ENCODE results near the gene RNF130.

Gene RNF130

GRCh38 chr5:180084638-180085561 is 13.3 kb upstream of the RNF130 start:
- FAIRE-seq, result no peak

DNA sequence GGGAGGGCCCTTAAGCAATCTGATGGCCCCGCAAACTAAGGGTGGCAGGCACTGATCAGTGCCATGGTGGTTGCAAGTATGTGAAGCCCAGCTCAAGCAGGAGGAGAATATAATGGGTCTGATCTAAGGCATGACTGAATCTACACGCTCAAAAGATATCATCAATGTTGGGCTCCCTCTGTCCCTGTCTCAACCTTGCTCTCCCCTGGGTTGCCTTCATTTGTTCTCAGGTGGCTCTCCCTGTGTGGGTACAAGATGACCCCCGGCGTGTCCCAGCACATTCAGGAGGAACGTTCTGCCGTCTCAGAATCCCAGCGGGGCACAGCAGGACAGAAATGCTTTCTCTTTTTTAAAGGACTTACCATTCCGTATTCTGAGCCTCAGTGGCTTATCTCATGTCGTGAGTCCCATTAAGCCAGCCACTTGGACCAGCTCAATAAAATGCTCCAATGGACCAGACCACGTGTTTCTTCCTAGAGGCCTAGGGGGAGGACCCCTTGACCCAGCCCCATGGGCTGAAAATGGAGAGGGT is 12.0 kb upstream of the RNF130 start:
- FAIRE-seq, result no peak

DNA sequence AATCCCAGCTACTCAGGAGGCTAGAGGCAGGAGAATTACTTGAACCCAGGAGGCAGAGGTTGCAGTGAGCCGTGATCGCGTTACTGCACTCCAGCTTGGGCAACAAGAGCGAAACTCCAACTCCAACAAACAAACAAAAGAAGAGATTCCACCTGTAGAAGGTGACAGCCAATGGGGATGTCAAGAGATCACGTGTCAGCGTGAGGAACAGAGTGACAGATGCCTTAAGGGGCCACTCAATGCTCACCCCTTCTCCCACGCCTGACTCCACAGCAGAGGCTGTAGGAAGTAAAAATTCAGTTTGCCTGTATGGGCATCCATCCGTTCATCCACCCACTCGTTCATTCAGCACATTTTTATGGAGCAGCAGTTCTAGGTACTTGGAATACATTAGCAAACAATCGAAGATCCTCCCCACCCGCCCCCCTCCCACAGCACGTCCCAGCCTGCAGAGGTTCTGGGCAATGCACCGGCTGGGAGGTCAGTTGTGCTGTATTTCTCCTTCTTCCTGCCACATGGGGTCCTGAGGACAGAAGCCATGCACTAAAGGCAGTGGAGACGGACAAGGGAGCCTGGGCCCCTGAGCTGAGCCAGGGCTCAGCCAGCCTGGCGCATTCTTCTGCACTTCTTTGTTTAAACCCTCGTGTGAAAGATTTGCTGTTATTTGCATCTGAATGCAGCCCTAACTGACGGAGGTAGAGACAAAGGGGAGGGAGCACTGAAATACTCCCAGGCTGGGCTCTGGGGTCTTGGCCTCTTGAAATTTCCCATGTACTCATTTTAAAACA is 11.3 kb upstream of the RNF130 start:
- no peak for FAIRE-seq

- FAIRE-seq, result no peak
Measured at GRCh38 chr5:180081481-180081880, 9.9 kb upstream of the RNF130 start.

GRCh38 chr5:180080486-180081280 is 9.1 kb upstream of the RNF130 start:
- FAIRE-seq, result no peak

DNA sequence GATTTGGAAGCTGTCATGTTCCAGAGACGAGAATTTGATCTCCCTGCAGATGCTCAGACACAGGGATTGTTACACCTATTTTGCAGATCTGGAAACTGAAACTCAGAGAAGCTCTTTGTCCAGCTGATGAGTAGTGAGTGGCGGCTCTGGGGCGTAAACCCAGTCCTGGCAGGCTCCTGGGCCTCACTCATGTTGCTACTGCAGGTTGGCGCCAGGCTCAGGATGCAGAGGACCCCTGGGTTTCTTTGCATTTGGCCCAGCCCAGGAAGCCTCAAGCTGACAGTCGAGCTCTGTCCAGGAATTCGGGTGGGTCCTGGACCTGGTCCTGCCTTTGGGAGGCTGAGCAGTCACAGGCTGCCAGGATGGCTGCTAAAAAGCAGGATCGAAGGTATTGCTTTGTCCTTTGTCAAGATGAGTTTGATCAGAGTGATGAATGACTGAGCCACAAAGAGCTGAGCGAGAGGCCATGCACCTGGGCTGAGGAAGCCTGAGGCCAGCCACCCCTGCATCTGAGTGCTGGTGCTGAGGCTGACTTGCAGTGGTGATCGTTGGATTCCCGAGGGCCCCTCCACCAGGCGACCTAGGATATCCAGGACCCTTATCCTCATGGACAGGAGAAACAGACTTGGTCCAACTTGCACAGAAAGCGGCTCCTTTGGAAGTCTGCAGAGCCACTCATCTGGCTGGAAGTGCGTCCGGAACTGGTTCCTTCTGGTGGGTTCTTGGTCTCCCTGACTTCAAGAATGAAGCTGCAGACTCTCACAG is 8.3 kb upstream of the RNF130 start:
- no peak for FAIRE-seq

DNA sequence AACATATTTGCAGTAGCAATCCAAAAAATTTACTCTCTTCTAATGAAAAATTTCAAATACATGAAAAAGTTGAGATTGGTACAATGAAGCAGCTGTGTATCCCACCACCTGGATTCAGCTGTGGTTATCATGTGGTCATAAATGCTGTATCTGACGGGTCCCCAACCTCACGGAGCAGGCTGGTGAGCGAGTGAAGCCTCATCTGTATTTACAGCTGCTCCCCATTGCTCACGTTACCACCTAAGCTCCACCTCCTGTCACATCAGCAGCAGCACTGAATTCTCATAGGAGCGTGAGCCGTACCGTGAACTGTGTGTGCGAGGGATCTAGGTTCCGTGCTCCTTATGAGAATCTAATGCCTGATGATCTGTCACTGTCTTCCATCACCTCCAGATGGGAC is 6.8 kb upstream of the RNF130 start:
- FAIRE-seq, result no peak

DNA sequence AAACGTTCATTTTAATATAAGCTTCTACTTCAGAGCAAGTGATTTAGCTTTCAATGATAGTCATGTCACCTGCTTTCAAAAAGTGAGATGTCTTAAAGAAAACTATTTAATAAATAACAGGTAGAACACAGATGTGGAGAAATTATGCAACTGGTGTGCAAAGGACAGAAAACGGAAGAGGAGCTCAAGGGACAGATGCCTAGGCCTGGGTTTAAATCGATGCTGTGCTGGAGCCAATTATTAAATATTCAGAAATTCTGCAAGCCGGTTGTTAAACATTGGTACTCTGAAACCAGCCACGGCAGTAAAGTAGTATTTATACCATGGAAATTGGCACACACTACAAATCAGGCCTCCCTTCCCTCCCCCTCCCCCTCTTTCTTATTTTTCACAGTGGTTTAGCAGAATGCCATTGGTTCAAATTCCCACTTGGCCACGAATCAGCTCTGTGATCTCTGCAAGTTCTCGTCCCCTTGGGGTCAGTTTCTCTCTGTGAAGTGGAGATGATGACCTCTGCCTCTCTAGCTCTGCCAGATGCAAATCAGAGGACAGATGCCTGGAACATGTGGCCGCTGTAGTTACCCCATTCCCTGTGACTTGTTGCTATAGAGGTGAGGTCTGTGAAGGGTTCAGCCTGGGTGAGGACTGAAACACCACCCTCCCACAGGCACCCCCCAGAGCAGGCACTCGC is 6.2 kb upstream of the RNF130 start:
- FAIRE-seq, result no peak

GRCh38 chr5:180075703-180076102 is 4.1 kb upstream of the RNF130 start:
- no peak for FAIRE-seq

DNA sequence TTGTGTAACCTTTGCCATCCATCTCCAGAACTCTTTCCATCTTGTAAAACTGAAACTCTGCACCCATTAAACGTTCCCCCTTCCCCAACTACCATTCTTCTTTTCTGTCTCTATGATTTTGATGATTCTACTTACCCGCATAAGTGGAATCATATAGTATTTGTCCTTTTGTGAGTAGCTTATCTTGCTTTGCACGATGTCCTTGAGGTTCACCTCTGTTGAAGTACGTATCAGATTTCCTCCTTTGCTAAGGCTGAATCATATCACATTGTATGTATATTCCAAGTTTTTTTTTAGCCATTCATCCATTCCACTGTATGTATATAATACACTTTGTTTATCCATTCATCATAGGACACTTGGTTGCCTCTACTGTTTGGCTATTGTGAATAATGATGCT is 2.9 kb upstream of the RNF130 start:
- FAIRE-seq, result no peak

DNA sequence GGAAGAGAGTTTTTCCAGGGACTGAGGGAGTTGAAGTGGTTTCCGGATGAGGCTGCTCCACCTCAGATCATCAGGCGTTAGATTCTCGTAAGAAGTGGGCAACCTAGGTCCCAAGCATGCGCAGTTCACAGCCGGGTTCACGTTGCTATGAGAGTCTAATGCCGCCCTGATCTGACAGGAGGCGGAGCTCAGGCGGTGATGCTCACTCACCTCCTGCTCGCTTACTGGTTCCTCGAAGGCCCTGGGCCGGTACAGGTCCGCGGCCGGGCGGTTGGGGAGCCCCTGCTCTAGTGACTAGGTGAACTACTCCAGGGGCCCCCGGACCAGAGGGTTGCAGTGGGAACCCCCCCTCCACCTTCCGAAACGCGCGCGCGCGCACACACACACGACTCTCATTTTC is 997 bp upstream of the RNF130 start:
- FAIRE-seq, result no peak

DNA sequence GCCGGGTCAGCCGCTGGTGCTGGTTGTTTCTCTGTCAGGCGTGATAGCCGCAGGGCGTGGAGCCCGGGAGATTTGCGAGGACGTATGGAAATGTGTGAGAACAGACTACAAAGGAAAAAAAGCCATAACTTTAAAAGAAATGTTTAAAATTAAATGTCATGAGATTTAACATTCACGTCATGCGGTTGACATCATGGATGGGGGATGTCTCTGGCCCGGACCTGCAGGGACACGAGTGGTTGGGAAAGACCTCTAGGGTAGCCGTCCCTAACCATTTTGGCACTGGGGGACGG is 643 bp upstream of the RNF130 start:
- no peak for FAIRE-seq

DNA sequence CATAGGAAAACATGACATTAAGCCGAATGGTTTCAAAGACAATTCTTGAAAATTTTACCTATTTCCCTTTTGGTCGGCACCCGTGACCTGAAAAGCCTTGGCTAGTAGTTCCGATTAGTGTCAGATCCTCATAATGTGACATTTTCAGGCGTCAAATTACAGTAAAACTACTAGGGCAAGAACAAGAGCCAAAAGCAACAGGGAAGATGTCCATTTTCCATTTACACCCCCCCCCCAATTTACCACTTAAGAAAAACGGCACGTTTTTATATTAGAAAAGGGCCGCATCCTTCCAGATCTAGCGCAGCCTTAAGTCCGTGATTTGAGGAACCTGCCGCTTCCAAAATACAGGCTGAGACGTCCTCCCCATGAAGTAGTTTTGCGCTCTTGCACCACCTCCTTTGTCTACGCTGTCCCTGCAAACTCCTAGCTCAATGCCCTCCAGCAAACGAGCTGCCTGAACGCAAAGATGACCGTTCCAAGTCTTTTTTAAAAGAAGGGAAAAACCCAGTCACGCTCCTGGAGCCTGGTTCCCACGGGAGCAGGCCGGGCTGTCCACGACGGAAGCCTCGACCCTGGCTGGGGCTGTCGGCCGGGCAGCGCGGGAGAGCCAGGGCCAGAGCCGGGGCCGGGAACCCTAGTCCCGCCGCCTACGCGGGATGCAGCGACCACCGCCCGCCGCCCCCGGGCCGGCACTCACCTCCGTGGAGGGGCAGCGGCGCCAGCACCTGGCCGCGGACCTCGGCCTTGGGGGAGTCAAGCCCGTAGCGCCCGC is 616 bp downstream of the RNF130 start:
- FAIRE-seq, result no peak

- peak; percentile 27 for FAIRE-seq
Measured at GRCh38 chr5:180069589-180070247, 1.8 kb downstream of the RNF130 start.

- peak; percentile 58 for FAIRE-seq
Measured at GRCh38 chr5:180068519-180069090, 3.0 kb downstream of the RNF130 start.

DNA sequence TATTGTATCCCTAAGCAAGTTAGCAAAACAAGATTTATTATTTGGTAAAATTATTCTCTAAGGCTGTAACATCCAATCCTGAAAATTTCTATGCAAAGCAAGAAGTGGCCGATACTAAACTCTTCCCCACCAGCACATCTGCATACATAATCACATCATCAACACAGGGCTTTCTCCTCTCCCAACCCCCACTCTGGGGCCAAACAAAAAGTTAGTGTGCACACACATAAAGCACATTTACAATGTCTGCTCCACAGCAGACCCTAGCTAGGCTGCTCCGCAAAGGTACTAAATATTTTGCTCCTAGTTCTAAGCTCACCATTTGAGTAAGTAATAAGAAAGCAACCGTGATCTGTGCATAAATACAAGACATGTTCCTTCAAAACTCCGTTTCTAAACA is 3.6 kb downstream of the RNF130 start:
- FAIRE-seq, result no peak

DNA sequence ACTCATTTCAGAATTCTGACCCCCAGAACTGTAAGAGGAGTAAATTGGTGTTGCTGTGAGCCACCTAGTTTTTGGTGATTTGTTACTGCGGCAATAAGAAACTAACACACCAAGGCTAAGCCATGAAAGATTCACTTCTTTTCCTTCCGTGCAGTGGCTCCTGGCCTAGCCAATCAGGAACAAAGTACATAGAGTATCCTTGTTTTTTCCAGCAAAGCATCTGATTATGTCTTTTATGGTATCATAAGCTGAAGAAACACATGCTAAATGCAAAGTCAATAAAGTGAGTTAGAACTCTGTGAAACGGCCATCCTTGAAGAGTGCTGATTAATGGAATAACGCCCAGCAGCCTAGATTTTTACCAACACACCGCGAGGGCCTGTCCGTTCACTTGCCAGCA is 11.4 kb downstream of the RNF130 start:
- no peak for FAIRE-seq

GRCh38 chr5:180059326-180059725 is 12.2 kb downstream of the RNF130 start:
- FAIRE-seq, result no peak

- FAIRE-seq, result no peak
Measured at GRCh38 chr5:180056153-180056552, 15.4 kb downstream of the RNF130 start.

DNA sequence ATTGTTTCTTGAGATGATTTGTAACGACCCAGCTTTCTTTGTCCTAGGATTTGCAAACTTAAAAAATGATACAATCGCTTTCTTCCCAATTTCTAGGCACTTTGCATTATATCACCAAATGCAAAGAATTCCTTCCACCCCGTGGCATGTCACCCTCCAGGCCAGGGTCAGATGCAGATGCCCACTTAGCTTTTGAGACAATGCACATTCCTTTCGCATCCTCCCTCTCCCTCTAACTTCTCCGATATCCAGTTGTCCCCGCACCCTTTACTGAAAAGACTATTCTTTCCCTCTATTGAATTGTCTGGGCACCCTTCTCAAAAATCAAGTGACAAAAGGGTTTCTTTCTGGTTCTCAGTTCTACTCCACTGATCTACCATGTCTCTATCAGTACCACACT is 17.3 kb downstream of the RNF130 start:
- FAIRE-seq, result no peak
